NCI-H82 treated with DMSO at 0.1 percent for 48 hours (cell line): ENCODE results near the gene DNAH17.

ENCODE experiments used
- DNase-seq: peaks from one replicate; lab custom pipeline; 2025; ENCODE audit not compliant: unreplicated experiment; lab: John Stamatoyannopoulos, UW

DNAH17 gene

DNA sequence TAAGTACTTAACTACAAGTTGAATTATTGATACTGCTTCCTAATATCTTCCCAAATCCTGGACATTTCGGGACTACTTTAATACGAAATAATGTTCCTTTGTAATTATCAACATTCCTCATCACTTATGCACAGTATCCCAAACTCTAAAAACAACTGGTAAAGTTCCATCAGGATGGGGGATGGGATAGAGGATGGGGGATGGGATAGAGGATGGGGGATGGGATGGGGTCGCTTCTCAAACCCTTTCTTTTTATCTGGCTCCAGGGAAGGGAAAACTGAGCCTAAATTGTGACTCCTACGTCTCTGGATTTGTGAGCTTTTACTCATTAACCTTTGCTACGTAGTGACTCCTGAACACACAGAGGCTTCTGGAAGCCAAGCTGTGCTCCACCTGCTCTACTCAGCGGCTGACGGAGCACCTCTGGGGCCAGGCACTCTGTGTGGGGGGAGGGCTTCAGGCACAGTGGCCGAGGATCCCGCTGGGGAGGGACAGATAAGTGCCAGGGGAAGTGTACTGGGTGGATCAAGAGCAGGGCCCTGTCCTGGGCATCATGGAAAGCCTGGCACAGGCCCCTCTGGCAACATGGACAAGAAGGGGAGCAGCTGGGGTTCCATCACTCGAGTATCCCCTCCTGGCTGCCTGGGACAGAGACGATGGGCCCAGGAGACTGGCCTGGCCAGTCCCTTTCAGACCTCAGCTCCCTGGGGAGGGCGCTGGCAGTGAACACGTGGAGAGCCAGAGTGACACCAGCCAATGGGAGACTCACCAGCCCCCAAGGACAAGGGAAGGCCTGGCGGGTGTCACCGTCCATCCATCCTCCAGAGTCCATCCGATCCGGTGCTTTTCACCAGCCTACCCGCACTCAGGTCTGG lies 142.5 kb downstream of the DNAH17 start:
- DNase-seq = no peak

DNA sequence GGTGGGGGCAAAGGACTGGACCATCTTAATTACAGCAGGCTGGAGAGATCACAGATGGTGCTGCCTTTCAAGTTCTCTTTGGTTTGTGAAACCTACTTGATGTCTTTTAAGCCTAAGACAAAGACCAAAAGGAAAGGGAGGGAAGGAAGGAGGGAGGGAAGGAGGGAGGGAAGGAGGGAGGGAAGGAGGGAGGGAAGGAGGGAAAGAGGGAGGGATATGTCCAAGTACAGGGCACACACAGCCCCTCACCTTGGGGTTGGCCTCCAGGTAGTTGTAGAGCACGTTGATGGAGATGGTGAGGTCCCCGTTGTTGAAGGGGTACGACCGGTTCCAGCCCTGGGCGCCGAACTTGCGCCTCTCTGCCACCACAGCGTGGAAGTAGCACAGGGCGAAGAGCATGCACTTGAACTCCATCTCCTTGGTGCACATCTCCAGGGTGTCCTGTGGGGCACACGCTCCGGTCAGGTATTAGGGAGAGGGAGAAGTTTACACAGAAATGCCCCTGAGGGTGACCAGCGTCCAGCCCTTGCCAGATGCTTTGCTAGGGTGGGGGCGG lies 143.3 kb downstream of the DNAH17 start:
- DNase-seq = no peak

DNA sequence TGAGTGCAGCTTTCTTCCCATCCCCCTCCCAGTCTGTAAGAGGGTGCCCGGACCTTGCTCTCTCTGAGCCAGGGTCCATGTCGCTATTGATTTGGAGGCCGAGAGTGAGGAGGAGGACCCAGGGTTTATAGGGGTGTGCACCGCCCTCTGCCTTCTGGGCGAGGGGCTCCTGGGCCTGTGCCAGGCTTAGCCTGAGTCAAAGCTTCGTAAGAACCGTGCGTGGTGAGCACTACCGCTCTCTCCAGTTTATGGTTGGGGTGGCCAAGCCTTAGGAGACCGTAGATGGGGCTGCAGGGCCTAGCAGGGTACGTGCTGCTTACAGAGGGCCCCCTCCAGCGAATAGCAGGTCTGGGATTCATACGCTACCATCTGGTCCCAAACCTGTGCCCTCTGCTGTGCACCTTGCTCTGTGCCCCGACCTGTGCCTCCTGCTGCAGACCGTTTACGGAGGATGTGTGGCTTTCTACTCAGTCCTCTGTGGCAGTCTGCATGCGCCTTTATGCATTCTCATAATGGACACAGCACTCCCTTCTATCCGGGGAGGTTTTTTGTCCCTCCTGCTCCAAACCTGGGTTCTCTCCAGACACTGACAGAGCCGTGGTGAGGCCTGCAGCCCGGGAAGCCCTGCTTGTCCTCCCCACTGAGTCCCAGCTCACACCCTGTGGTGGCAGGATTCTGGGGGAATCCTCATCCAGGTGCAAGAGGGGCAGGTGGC lies 144.0 kb downstream of the DNAH17 start:
- DNase-seq = no peak

DNA sequence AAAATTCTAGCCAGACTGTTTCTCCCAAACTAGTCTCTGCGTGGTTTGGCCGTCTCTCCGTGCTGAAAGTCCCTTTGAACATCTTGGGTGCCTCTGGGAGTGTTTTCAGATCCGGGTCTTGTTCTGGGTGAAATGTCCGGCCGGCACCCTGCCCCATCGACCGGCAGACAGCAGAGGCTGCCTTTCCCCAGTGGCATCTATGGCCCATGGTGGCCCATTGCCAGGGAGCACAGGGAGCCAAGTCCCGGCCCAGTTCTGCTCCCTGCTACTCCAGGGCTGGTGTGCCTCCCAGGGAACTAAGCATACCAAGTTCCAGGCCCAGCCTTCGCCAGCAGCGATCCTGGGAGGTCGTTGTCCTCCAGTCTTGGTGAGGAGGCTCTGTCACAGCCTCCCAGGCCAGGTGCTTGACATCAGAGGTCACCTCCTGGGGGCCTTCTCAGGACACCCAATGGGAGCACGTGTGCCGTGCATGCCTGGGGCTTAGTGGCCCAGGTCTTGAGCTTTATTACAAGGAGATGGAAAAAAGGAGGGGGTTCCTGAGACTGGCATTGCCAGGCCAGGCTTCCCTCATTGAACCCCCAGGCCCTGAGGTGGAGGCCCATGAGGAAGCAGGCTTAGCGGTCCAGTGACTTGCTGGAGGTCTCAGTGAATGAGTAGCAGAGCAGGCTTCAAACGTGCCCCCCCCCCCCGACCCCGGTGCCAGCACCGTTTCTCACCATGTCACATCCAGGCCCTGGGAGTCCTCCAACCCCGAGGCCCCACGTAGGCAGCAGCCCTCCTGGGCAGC lies 144.8 kb downstream of the DNAH17 start:
- DNase-seq = no peak

DNA sequence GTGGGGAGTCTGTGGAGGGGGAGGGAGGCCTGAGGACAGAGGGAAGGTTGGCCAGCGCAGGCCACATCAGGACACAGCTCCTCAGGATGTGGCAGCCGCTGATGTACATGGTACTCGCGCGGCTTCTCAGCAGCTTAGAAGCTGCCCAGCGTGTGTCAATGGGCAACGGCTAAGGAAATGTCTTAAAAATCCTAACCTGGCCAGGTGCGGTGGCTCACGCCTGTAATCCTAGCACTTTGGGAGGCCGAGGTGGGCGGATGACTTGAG lies 145.6 kb downstream of the DNAH17 start:
- no peak for DNase-seq

DNA sequence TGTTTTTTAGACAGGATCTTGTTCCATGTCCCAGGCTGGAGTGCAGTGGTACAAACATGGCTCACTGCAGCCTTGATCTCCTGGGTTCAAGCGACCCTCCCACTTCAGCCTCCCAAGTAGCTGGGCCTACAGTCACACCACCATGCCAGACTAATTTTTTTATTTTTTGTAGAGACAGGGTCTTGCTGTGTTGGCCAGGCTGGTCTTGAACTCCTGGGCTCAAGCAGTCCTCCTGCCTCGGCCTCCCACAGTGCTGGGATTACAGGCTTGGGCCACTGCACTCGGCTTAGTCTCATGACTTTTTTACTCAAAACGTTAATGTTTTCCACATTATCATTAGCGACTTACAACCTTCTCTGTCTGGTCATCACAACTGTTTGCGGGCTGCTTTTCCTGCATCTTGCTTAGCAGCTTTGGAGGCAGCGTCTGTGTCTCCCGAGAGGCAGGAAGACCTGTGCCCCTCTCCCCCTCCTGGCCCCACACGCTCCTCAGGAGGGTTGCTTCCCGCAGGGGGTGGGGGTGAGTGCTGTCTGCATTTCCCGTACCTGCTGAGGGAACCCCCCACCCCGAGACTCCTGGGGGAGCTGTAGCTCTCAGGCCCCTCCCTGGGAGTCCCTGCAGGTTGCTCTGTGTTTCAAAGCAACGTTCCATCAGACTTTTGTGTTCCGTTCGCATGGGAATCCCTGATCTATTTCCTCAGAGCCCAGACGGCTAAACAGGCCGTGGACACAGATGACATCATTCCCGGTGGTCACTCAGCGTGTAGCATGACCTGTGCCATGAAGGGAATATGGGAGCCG lies 146.1 kb downstream of the DNAH17 start:
- DNase-seq = no peak

DNA sequence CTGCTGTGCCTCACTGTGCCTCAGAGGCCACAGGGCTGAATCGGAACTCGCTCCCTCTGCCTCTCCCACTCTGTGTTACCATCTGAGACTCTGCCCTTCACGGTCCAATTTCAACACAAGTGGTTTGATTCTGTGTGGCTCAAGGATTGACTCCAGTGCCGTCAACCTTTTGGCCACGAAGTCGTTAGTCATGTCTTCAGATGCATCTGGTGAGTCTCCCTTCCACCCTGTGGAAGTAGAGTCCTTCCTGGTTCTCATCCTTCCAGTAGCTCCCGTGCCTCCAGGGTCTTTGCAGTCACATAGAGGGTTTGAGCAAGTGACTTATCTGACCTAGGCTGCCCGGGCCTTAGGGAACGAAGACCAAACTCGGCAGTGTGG lies 147.6 kb downstream of the DNAH17 start:
- no peak for DNase-seq

DNA sequence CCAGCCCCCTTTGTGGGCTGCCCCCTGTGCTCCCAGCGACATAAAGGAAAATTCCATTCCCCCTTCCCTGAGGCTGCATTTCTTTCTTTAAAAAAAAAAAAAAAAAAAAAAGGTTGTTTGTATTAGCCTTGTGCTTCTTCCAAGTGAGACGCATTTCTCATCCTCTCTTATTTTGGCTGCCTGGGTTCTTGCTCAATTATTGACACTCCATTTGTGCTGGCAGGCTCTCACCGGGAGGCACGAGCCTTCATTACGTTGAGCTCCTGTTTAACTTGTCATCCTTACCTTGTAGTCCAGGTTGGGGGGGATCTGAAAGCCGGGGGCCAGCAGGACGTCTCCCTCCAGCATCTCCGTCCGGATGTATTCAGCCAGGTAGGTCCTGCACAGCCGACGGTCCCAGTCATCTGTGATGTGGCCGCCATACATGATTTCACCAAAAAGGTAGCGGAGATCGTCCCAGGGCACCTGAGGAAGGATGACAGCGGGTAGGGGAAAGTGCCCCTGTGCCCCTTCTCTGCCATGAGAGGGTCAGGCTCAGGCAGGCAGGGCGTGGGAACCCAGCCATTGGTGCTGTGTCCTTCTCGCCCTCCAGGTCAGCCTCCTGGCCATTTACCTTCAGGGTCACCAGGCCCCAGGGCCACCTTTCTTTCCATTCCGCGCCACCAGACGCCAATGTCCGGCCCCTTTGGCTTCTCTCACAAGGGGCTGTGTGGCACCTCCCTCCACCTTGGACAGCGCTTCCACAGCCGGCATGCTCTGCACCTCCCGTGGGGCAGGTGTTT lies 148.2 kb downstream of the DNAH17 start:
- DNase-seq = no peak

DNA sequence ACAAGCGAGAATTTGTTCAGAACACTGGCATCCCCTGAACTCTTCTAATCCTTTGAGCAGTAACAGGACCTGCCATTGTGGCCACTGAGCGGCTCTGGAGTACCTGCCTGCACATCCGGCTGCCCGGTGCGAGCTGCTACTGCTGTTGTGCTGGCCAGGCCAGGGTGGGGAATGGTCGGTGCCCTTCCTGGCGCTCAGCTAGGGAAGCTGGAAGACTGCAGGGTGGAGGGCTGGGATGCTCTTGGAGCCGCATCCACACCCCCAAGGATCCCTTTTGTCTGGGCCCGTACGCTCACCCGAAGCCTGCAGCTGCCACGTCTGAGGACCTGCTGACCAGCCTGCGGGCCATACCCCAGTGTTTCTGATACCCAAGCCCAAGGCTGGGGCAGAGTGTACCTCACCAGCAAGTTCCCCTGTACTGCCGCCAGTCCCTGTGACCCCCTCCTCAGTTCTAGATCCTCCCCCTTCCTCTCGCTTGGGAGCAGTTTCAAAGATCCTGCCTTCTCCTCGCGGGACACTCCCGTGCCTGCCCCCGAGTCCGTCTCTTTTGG lies 149.1 kb downstream of the DNAH17 start:
- no peak for DNase-seq

DNA sequence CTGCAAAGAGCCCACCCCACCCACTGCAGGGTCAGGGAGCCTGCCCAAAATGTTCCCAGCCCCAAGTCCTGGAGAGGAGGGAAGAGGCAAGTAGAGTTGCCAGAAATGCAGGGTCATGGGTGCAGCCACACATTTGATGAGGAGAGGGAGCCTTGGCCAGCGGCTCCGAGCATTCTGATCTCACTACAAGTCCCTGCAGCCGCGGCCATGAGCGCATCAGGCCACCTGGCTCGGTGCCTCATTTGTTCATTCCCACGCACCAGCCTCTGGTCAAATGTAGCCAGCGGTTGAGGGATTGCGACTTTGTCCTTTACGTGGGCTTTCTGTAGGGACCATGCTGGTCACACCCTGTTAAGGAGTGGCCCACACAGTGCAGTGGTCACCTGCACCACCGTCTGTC lies 150.1 kb downstream of the DNAH17 start:
- no peak for DNase-seq

DNA sequence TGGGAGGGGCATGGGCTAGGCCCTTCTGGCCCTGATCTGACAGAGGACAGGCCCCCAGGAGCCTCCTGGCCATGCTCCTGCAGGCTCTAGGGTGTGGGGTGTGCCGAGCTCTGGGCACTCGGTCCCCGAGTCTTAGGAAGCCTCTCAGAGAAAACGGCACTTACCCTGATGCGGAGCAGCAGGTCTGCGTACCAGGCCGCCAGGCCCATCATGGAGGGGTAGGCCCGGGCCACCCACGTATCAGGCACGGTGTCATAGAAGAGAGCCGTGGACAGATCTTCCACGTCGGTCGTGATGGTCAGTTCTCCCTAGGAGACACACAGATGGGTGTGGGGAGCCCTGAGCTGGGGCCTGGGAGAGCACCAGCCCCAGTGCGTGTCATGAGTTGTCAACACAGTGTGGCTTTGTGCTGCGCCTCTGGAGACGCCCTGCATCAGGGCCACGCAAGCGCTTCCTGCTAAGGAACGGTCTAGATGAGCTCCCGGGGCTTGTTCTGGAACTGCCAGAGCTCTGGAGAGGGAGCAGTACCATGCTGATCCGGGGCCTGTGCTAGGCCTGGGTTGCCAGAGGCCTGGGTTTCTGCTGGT lies 150.8 kb downstream of the DNAH17 start:
- DNase-seq = no peak

DNA sequence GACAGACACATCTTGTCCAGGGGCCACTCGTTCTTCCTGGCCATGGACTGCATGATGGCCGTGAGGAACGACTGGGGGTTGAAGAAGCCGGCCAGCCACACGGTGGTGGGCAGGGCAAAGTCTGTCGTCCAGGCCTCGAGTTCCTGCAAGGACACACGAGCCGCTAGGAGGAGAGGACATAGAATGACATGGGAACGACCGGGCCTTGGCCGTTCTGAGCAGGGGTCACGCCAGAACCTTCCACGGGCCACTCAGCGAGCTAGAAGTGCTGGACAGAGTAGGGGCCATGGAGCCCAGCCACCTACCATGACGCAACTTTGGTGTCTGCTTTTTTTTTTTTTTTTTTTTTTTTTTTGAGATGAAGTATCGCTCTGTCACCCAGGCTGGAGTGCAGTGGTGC lies 151.8 kb downstream of the DNAH17 start:
- no peak for DNase-seq

DNA sequence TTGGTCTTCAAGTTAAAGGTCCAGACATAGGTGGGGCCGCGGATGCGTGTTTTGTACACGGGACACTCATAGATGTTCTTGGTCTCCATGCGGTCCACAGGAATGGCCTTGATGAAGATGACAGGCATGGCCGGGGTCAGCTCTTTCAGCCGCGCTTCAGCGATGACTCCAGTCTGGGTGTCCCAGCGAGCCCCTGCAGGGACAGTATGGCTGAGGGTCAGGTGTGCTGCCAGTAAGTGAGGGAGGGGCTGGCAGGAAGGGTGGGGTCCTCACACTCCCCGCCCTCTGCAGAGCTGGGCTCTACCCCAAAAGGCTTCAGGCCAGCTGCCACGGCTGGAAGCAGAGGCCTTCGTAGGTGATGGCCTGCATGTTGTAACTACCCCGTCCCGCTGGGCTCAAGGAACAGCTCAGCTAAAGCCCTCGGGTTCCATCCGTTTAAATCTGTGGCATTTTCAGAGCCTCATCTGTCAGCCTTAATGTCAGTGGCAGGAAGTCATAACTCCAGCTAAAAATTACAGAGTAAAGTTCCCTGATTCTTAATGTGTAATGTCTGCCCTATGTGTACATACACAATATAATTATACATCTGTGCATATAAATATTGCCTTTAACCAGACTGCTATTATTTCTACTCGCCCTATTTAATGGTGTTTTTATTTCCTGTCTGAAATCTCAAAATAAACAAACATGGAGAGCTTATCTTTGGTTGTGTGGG lies 153.1 kb downstream of the DNAH17 start:
- no peak for DNase-seq

DNA sequence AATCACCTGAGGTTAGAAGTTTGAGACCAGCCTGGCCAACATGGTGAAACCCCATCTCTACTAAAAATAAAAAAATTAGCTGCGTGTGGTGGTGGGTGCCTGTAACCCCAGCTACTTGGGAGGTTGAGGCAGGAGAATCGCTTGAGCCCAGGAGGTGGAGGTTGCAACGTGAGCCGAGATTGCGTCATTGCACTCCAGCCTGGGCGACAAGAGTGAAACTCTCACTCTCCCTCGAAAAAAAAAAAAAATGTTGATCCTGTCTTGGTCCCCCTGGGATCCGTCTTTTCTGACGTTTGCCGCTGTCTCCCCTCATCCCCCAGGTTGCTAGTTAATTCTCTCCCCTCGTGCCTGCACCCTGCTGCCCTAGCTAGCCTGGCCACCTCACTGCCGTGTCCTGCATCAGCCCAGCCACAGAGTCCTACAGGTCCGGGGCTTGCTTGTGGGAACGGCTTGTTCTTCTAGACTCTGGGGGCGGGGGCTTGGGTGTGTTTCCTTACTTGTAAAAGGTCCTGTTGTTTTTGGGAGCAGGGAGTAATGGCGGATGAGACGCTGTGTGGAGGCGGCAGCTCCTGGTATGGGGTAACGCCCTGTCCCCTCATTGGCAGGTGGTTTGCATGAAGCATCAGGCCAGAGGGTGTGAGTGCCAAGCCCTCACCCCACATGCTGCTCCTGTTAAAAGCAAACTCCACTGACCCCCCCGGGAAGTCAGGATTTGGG lies 154.2 kb downstream of the DNAH17 start:
- no peak for DNase-seq

DNA sequence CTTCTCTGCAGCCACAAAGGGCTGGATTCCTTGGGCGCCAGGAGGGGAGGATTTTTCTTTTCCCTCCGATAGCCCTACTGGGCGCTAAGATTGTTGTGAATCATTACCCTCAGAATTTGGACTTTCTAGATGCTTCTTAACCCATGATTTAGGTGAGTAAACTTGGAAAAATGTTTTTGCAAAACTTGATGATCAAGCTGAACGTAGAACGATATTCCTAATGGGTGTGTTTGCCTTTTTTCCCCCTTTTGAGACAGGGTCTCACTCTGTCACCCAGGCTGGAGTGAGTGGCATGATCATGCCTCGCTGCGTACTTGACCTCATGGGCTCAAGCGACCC lies 155.0 kb downstream of the DNAH17 start:
- no peak for DNase-seq

DNA sequence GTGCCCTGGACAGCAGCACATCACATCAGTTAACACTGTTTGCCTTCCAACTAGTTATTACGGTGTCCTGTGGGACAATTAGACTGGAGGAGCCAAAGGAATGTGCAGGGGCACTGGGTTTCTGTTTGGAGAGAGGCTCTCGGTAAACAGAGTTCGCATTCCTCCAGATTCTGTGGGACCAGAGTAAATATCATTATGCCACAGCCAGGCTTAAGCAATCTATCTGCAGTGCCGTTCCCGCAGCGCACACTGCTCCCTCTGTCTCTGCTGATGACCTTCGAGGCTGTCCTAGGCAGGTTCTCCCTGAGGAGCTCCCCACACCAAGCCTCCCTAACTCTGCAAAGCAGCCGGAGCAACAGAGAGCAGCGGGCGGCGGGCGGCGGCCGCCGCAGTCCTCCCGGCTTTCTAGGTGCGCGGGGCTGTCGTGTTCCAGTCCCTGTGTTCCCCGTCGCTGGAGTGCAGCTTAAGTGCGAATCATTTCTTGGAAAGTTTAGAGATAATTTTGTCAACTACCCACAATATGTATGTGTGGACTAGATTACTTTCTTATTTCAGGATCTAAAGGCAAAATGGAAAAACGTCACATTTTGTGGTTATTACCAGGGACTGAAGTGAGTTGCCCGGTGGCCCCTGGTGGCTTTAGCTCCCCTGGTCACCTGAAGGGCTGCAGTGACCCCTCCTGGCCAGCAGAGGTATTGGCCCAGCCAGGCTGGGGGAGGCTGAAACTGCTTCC lies 155.5 kb downstream of the DNAH17 start:
- DNase-seq = no peak

DNA sequence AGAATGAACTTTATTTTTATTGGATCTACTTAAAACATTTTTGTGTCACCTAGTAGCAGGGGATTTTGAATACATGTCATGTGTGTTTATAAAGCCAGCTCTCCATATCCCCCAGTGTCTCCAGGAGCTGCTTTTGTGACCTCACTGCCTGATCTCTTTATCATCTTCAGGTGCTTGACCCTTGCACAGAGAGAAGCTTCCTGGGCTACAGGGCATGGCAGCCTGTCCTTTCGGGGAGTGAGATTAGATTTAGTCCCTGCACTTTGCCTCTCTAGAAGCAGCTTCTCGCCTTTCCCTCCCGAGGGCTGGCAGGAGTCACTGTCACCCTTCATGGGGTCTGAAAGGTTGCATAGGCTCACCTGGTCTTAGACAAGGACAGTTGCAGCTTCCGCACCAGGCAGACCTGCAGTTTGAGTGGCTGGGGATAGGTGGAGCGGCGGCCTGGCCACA lies 156.1 kb downstream of the DNAH17 start:
- no peak for DNase-seq
